Bronchial smooth muscle cell (primary cell): Measurements from ENCODE around the gene KIFBP. TPM values are rescaled to one million over a fixed set of nuclear protein-coding genes. Genes with fewer than 3 reads are reported as not detected.

Experiments
- total RNA-seq: library from RNA; depleted of rRNA; stranded (reverse); fragments of >200 nt; gene quantifications from 2 replicates; pipeline ENCODE4 v1.2.1, GENCODE V29; 2014

KIFBP gene, protein sequence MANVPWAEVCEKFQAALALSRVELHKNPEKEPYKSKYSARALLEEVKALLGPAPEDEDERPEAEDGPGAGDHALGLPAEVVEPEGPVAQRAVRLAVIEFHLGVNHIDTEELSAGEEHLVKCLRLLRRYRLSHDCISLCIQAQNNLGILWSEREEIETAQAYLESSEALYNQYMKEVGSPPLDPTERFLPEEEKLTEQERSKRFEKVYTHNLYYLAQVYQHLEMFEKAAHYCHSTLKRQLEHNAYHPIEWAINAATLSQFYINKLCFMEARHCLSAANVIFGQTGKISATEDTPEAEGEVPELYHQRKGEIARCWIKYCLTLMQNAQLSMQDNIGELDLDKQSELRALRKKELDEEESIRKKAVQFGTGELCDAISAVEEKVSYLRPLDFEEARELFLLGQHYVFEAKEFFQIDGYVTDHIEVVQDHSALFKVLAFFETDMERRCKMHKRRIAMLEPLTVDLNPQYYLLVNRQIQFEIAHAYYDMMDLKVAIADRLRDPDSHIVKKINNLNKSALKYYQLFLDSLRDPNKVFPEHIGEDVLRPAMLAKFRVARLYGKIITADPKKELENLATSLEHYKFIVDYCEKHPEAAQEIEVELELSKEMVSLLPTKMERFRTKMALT
- 15.0 and 21.6 TPM in 2 replicates for total RNA-seq

DNA sequence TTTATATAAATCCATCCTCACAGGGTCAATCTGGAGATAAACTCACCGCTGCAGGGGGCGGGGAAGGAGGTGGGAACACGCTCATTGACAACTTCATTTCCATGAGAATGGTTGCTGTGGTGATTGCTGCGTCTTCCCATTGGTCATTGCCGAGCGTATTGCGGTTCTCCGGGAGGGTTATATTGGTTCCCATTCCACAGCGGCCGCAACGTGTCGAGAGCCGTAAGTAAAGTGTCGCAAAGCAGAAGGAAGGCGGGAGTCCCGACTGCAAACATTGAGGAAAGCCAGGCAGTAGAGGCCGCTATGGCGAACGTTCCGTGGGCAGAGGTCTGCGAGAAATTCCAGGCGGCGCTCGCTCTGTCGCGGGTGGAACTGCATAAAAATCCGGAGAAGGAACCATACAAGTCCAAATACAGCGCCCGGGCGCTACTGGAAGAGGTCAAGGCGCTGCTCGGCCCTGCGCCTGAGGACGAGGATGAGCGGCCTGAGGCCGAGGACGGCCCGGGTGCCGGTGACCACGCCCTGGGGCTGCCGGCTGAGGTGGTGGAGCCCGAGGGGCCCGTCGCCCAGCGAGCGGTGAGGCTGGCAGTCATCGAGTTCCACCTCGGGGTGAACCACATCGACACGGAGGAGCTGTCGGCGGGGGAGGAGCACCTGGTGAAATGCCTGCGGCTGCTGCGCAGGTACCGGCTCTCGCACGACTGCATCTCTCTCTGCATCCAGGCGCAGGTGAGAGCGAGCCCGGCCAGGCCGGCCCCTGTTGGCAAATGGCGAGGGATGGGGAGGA lies at the start of gene KIFBP:
KIFBP (plus strand) TSS at position 274 of the 787 bp plus-strand sequence; CDS start at position 304, 30 bp downstream.

DNA sequence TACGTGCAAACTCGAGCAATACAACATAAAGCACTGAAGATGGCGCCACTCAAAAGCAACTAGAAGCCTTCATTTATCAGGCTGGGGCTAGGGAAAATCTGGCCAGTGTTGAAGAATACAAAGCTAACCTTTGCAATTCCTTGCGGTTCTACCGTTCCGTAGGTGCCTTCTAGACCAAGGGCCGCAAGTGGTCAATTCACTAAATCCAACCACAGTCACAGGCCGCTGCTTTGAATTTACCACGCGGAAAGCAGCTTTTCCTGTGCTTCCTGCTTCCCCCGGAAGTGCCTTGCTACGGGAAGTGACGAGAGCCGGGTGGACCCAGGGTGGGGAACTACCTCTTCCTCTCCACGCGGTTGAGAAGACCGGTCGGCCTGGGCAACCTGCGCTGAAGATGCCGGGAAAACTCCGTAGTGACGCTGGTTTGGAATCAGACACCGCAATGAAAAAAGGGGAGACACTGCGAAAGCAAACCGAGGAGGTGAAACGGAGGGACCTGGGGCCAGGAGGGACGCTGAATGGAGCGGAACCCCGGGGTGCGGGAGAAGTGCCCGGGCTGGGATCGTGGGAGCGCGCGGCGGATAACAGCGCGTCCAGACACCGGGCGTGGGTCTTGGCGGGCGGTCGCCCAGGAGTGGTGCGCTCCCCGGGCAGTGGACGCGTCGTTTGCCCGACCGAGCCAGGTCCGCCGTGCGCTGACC lies 32.6 kb upstream of the KIFBP start, which contains the start of gene DDX21:
DDX21 (plus strand) TSS at position 339 of the 701 bp plus-strand sequence; CDS start at position 395, 56 bp downstream.

Other genes with a start within 250 kb of the KIFBP start
- gene STOX1, start 161.3 kb upstream of the KIFBP start, total RNA-seq: not detected in 2 replicates
- gene DDX50, start 87.5 kb upstream of the KIFBP start, total RNA-seq: 62.6 and 79.0 TPM in 2 replicates
- 17.9 and 24.3 TPM in 2 replicates for gene DDX21, start 32.6 kb upstream of the KIFBP start, total RNA-seq
- 47.3 and 81.2 TPM in 2 replicates for gene SRGN, start 99.3 kb downstream of the KIFBP start, total RNA-seq
- 12.4 and 33.6 TPM in 2 replicates for gene VPS26A, start 135.4 kb downstream of the KIFBP start, total RNA-seq
- gene SUPV3L1, start 191.4 kb downstream of the KIFBP start, total RNA-seq: 23.2 and 29.6 TPM in 2 replicates
- gene HKDC1, start 231.5 kb downstream of the KIFBP start, total RNA-seq: under 0.01 and 0.77 TPM in 2 replicates